Measurements from ENCODE around the gene CPPED1.

DNA sequence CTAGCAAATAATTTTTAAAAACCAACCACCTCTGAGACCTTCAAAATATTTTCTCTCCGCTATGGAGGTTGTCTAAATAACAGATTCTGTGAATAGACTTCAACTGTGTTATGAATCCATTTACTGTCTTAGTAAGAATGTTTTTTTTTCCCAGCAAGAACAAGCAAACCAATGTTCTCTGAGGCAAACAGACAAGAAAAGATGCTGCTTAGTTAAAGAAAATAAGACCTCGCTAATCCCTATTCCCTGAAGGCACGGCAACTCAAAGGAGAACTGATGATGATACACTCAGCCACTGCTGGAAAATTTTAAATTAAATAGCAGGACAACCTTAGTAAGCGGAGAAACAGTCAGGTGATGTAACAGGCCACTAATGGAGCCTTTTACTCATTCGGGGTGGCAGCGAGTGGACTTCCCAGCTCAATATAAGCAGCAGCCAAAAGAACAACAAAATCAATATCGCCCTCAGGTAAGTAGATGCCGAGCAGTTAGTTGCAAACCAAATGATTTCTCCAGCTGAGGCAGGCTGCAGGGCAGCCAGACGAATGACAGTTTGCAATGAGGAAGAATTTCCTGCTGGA lies 81.8 kb downstream of the CPPED1 start:
- no peak for TF ChIP-seq ZNF239 (tag by site-specific recombination; IDR thresholded peaks at IDR 0.05)
- TF ChIP-seq ZNF677 (tag by site-specific recombination; IDR thresholded peaks at IDR 0.05) = no peak
- no peak for TF ChIP-seq ZFP41 (tag by site-specific recombination; IDR thresholded peaks at IDR 0.05; ENCODE audit: borderline replicate concordance)
- TF ChIP-seq CTCF (tag by site-specific recombination; IDR thresholded peaks at IDR 0.05) = no peak
